HG02852 (cell line): ENCODE data around the gene HHIPL1.

Experiments
- ATAC-seq: cut with Tn5 transposase; IDR thresholded peaks from one replicate; pipeline ENCODE4 v1.9.1; 2021; ENCODE audit warnings: mild to moderate bottlenecking, moderate library complexity; ENCODE audit not compliant: unreplicated experiment

The HHIPL1 gene

DNA sequence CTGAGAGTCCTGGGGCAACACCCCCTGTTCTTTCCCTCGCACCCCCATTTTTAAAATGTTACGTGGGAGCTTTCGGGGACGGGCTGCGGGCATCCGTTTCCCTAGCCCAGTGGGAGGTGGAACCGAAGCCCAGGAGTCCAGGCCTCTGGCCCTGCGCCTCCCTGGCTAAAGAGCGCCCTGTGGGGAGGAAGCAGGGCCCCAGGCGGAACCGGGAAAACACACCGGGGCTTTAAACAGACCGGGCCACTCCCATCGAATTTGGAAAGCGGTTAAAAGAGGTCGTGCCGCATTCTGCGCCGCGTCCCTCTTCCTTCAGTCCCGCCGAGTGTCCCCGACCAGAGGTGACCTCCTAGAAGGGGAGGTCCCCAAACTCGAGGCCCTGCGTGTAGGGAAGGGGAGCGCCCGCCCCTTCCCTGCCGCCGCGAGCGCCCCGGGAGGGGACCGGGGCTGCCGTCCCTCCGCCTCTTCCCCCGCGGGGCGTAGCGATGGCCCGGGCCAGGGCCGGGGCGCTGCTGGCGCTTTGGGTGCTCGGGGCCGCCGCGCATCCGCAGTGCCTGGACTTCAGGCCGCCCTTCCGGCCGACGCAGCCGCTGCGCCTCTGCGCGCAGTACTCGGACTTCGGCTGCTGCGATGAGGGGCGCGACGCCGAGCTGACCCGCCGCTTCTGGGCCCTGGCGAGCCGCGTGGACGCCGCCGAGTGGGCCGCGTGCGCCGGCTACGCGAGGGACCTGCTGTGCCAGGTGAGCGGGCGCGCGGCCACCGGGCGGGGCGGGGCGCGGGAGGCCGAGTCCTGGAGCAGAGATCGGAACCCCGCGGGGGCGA, at the start of gene HHIPL1:
HHIPL1 (plus strand) TSS at position 407 of the 822 bp plus-strand sequence; CDS start at position 486, 79 bp downstream.
- ATAC-seq, result no peak

- no peak for ATAC-seq
Observed at GRCh38 chr14:99595524-99595923, 49.4 kb upstream of the HHIPL1 start.

- no peak for ATAC-seq
Observed at GRCh38 chr14:99596071-99596627, 48.8 kb upstream of the HHIPL1 start.

DNA sequence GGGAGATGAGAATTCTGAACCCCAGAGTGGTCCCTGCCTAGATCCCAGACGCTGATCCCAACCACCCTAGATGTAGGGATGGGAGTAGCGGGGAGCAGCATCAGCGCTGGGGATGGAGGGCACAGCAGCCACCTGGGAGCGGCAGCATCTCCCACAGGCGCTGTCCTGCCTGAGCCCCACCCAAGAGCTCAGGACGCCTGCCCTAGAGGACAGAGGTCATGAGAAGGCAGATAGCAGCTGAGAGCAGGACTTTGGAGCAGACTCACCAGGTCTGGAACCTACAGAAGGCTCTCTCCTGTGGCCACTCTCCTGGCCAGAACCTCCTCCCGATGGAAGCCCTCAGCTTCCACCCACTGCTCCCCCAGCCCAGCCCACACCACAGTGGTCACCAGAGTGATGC, 48.2 kb upstream of the HHIPL1 start:
- ATAC-seq, result no peak

DNA sequence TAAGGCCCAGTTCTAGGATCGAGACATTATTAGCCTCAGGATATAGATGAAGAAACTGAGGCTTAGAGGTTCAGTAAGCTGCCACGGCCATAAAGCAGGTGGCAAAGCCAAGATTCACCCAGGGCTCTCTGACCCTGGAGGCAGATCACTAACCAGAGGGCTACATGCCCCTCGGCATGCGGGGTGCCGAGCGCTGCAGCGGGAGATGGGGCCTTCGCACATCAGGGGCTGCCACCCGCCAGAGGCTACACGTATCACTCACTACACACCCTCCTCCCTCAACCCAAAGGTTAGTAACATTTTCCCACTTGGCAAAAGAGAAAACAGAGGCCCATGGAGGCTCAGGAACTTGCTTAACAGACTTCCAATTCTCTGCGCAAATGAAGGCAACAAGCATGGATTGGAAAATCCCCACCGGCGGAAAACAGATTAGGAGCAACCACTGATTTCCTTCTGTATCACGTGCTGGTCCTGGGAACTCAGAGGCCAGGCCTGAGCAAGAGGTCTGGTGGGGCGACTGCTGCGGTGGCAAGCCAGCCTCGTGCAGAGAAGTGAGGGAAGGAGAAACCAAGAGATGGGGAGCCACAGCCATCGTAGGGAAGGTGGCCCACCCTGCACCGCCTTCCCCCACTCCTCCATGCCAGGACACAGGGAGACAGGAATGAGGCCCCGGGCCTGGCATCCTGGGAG, 46.9 kb upstream of the HHIPL1 start:
- ATAC-seq, result no peak

GRCh38 chr14:99598774-99599173, 46.2 kb upstream of the HHIPL1 start:
- no peak for ATAC-seq

GRCh38 chr14:99599393-99599792, 45.5 kb upstream of the HHIPL1 start:
- no peak for ATAC-seq

- ATAC-seq, result no peak
Observed at GRCh38 chr14:99600232-99600888, 44.6 kb upstream of the HHIPL1 start.

DNA sequence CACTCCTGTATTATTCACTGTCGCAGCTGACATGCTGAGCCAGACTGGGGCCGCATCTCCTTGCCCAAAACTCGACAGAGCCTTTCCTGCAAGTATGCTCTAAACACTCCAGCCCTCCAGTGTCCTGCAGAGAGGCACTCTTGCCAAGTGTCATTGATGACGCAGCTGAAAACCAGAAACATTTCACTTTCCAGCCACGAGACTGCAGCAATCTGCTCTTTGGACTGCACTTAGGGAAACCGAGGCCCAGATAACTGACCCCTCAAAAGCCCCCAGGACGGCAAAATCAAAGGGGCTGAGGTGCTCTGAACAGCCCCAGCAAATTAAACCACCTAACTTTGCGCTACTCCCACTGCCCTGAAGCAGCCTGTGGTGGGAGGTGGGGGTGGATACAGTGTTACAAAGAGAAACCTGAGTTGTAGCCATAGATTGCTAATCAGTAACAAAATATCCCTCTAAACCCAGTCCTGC, 43.5 kb upstream of the HHIPL1 start:
- no peak for ATAC-seq

- ATAC-seq, result no peak
Observed at GRCh38 chr14:99602054-99602787, 42.7 kb upstream of the HHIPL1 start.

GRCh38 chr14:99602788-99603415, 42.0 kb upstream of the HHIPL1 start:
- ATAC-seq, result no peak

GRCh38 chr14:99603471-99604277, 41.3 kb upstream of the HHIPL1 start, which contains the start of gene CCDC85C:
TSS of gene CCDC85C (minus strand) at chr14:99604207. CDS start at chr14:99603959, 248 bp downstream.
- ATAC-seq, result no peak

DNA sequence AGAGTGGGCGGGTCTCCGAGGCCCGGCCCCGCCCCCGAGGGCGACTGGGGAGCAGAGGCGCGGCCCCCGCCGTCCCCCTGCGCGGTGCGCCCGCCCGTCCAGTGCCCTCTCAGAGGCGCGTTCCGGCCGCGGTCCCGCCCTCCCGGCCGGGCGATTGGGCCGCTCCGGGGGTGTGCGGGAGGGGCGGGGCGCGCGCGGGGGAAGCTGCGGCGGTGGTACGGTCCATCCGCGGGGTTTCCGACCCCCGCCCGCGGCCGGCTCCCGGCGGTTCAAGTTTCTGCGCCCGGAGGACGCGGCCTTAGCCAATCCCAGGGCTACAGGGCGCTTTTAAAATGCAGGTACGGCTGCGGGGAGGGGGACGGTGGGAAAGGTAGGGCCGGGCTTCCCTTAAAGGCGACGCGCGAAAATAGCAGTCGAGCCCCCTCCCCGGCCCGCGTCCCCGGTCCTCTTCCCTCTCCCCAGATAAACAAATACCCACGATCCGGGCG, 40.6 kb upstream of the HHIPL1 start:
- peak; percentile 86 for ATAC-seq

DNA sequence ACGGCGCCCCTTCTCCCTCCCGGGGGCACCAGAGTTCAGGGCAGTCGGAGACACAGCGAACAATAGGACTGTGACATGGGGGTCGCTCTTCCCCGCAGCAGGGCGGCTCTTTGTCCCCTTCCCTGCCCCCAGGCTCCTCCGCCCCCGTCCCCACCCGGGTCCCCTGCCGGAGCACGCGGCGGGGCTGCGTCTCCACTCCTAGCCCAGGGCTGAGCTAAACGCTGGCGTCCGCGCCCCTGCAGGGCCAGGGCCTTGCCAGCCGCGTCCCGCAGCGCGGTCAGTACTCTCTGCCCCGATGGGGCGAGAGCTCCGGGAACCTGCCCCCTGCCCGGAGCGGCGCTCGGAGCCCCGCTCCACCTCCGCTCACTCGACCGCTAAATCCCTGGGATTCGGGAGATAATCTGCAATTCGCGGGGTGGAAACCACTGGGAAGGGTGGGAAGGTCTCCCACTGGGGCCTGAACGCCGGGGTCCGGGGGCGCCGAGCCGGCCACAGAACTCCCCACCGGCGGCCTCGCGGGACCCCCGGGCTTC, 40.1 kb upstream of the HHIPL1 start:
- peak; percentile 25 for ATAC-seq

DNA sequence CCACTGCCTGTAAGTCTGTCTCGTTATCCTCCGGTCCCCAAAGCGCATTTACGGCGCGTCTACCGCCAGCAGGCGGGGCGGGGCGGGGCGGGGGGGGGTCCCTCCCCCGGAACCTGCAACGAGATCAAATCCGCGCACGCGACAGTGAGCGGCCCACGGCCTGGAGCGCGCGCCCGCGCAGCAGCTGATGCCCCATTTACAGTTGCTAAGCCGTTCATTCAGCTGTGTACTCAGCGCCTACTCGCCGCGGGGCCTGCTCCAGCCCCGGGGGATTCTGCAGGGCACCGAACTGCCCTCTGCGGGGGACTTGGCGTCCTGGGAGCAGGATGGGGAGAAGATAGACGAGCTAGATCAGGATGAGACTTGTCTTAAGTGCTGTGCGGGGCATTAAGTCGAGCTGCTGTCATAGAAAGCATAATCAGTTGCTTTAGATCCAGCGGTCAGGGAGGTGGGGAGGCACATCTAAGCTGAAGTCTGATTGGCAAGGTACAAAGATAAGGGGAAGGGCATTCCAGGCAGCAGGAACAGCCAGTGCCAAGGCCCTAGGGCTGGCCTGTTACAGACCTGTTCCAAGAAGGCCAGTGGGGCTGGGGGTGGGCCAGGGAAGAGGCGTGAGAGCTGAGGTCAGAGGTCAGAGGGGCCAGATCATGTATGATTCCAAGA, 39.5 kb upstream of the HHIPL1 start:
- no peak for ATAC-seq

GRCh38 chr14:99606359-99606758, 38.6 kb upstream of the HHIPL1 start:
- no peak for ATAC-seq

GRCh38 chr14:99608591-99608990, 36.3 kb upstream of the HHIPL1 start:
- ATAC-seq, result no peak
